ENCODE data around the gene GLA. TPM values are rescaled to one million over a fixed set of nuclear protein-coding genes. Genes with fewer than 3 reads are reported as not detected.

The GLA gene
- polyA plus RNA-seq: 10 to 100 TPM; 19.3 to 23.6 (median 22.7) TPM

DNA sequence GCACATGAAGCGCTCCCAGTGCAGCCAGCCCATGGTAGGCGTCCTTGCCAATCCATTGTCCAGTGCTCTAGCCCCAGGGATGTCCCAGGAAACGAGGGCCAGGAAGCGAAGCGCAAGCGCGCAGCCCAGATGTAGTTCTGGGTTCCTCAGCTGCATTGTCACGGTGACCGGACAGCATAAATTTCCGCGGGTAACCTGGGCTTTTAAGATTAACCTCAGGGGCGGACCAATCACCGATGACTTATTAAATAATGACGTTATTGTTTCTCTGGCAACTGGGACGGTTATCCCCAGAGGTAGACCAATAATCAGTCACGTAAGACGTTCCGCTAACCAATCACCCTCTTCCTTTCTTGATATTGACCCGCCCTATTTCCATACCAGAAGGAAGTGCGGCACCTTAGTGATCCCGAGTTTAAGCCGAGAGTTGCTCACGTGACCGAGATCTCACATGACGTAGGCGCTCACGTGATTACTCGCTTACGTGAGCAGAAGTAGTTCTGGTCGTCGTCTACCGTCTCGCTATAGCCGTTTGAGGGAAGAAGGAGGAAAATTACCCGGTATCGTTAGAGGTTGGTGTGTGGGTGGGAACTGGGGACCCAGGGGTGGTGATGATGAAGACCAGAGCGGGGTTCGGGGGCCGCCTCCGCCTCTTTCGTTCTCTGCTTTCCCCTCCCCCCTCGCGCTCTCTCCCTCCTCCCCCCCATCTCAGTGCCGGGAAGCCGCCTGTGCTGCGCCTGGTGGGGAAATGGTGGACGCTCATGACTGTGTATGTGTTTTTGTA lies at the start of gene GLA, which contains the start of gene HNRNPH2:
TSS of gene GLA (minus strand) at position 178 of the 784 bp plus-strand sequence. CDS start at position 156, 22 bp downstream.
TSS of gene HNRNPH2 (plus strand) at position 475 of the 784 bp plus-strand sequence. CDS start 3,767 bp downstream, outside the sequence.
- peaks cover 22 to 46% of the 10 kb centered on the region in 2 donors for H3K4me1 Mint-ChIP-seq
- H3K27me3 Mint-ChIP-seq (ENCODE audit: low read depth in 3 of 3): peaks cover 3 to 20% (median 10%) of the 10 kb centered on the region in 3 donors
- H3K27ac Mint-ChIP-seq: peak within 1 kb of the TSS; percentile 97 to 100 (median 100)
- H3K4me3 Mint-ChIP-seq: peak within 1 kb of the TSS; percentile 90 to 97 (median 91)
- no peaks in the 10 kb centered on the region for H3K9me3 Mint-ChIP-seq
- peak; percentile 87 to 92 (median 90) for DNase-seq
- no peaks in the 10 kb centered on the region for H3K36me3 Mint-ChIP-seq

DNA sequence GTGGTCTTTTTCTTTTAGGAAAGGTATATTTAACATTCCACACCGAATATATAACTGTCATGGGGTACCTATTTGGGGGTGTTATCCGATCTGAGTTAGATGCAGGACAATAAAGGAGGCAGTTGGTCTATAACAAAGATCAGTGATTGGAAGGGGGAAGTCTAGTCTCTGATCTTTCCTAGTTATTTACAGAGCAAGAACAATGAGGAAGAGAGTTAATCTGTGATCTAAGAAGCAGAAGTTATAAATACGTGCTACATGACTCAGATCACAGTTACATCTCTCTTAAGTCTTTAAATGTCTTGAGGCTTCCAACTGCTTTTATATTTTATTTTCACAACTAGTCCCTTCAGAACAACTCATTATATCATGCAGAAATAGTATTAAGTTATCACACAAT lies 44.3 kb upstream of the GLA start:
- H3K27me3 Mint-ChIP-seq (ENCODE audit: low read depth in 3 of 3): no peaks in the 10 kb centered on the region
- no peaks in the 10 kb centered on the region for H3K9me3 Mint-ChIP-seq
- peaks cover 9 to 34% (median 24%) of the 10 kb centered on the region in 3 donors for H3K36me3 Mint-ChIP-seq
- H3K4me1 Mint-ChIP-seq: no peaks in the 10 kb centered on the region
- no peak overlapping the region for H3K27ac Mint-ChIP-seq
- no peak for DNase-seq
- no peak overlapping the region for H3K4me3 Mint-ChIP-seq

DNA sequence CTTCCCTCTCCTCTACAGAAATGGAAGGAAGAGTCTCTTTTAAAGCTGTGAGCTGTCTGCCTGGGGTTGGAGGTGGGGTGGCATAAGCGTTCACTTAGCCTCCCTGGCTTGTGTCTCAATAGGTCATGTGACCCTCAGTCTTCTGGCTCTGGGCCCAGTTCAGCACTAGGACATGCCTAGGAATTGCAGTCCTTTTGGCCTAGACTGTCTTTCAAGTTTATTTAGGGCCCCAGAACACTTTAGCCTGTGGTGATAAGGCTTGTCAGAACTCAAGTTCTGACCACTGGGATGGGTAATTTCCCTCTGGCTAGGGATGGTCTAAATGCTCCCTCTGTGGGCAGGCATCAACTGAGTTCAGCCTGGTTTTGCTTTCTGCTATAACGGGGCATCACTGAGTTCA lies 43.2 kb upstream of the GLA start:
- Mint-ChIP-seq H3K27ac (no peak overlapping the region), H3K36me3 (peaks cover 9 to 32% (median 27%) of the 10 kb centered on the region in 3 donors), H3K4me3 (no peak overlapping the region), H3K9me3 (no peaks in the 10 kb centered on the region), H3K27me3 (ENCODE audit: low read depth in 3 of 3) (no peaks in the 10 kb centered on the region), H3K4me1 (no peaks in the 10 kb centered on the region)
- no peak for DNase-seq

DNA sequence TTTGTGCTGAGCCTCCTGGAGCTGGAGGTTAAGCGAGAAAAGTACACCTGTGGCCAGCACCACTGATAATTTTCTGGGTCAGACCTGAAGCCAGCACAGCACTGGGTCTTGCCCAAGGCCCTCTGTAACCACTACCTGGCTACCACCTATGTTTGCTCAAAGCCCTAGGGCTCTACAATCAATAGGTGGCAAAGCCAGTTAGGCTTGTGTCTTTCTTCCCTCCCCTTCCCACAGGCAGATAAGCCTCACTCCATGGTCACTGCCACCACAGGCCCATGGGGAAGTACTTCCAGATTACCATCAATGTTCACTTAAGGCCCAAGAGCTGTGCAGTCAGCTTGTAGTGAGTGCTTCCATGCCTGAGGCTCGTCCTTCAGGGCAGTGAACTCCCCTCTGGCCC lies 42.4 kb upstream of the GLA start:
- no peak for DNase-seq
- Mint-ChIP-seq H3K36me3 (peaks cover 9 to 28% (median 22%) of the 10 kb centered on the region in 3 donors), H3K9me3 (no peaks in the 10 kb centered on the region), H3K4me1 (no peaks in the 10 kb centered on the region), H3K27me3 (ENCODE audit: low read depth in 3 of 3) (no peaks in the 10 kb centered on the region), H3K4me3 (no peak overlapping the region), H3K27ac (no peak overlapping the region)

DNA sequence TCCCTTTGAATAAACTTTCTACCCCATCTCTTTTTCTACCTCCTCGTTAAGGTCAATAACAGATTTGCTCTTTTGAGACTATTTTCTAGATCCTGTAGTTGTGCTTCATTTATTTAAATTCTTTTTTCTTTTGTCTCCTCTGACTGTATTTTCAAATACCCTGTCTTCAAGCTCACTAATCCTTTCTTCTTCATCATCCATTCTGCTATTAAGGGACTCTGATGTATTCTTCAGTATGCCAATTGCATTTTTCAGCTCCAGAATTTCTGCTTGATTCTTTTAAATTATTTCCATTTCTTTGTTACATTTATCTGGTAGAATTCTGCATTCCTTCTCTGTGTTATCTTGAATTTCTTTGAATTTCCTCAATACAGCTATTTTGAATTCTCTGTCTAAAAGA lies 41.6 kb upstream of the GLA start:
- Mint-ChIP-seq H3K27ac (no peak overlapping the region), H3K36me3 (peaks cover 9 to 28% (median 21%) of the 10 kb centered on the region in 3 donors), H3K4me1 (no peaks in the 10 kb centered on the region), H3K9me3 (no peaks in the 10 kb centered on the region), H3K27me3 (ENCODE audit: low read depth in 3 of 3) (no peaks in the 10 kb centered on the region), H3K4me3 (no peak overlapping the region)
- no peak for DNase-seq

DNA sequence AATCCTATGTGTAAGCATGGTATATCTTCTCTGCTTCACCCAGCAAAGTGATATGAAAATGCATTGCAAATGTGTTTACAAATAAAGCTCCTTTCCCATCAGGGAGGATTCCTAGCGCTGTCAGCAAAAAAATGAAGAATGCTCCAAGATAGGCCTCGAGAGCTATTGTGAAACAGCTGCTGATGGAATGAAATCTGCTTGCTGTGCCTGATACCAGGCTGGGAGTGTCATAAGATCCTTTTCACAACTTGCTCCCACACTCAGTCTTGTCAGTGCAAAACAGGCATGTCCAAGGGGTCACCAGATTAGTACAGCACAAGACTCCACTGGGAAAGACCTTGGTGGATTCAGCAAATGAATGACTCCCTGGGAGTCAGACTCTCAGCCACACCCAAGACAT lies 34.4 kb upstream of the GLA start:
- H3K36me3 Mint-ChIP-seq: peaks cover 0 to 32% (median 29%) of the 10 kb centered on the region in 3 donors
- peaks cover 0 to 5% (median 0%) of the 10 kb centered on the region in 3 donors for H3K27me3 Mint-ChIP-seq (ENCODE audit: low read depth in 3 of 3)
- DNase-seq: no peak
- no peak overlapping the region for H3K27ac Mint-ChIP-seq
- H3K4me3 Mint-ChIP-seq: no peak overlapping the region
- peaks cover 6 to 10% of the 10 kb centered on the region in 2 donors for H3K4me1 Mint-ChIP-seq
- no peaks in the 10 kb centered on the region for H3K9me3 Mint-ChIP-seq

DNA sequence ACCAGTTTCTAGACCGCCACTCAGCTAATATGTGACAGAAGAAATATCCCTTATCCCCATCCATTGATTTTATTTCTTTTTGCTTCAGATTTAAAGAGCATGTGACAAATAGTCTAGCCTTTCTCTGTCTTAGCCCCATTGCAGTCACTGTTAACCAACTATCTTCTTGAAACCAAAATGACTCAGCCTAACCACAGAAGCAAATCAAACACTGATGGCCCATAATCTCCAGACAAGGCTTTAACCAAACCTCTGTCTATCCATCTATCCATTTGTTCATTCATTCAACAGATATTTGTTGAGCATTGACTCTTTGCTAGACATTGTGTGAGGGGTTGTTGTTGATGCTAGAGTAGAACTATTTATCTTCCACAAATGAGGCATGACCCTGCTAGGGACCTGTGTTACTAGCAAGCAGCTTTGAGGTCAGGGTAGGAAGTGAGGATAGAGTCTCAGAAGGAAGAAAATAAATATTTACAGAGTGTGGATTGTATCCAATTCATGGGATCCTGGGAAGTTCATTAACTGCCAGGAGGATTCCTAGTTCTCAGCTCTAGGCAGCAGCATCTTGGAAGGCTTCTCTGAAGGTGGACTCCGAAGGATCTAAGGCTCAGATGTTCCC lies 22.8 kb upstream of the GLA start:
- Mint-ChIP-seq H3K36me3 (peaks cover 8 to 24% (median 19%) of the 10 kb centered on the region in 3 donors), H3K4me1 (no peaks in the 10 kb centered on the region), H3K9me3 (no peaks in the 10 kb centered on the region), H3K27ac (peak overlapping the region in 1 of 6 donors; percentile 47), H3K27me3 (ENCODE audit: low read depth in 3 of 3) (peaks cover 0 to 4% (median 3%) of the 10 kb centered on the region in 3 donors), H3K4me3 (no peak overlapping the region)
- no peak for DNase-seq

DNA sequence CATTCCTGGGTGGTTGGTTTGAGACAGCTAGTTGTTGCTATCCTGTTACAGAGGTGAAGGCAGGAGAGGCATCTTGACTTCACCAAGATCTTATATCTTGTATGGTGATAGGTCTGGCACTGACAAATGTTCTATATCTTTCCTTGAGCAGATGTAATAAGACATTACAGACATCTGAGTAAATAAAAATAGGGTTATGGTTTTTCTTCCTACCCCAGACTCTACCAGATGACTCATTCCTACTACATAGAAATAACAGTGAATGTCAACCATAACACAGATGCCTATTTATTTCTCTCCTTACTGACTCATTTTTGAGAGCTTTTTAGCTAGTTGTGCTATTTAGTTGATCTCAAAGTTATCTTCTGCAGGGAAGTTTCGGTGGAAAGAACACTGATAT lies 22.2 kb upstream of the GLA start:
- Mint-ChIP-seq H3K27me3 (ENCODE audit: low read depth in 3 of 3) (peaks cover 0 to 5% (median 3%) of the 10 kb centered on the region in 3 donors), H3K4me1 (no peaks in the 10 kb centered on the region), H3K9me3 (no peaks in the 10 kb centered on the region), H3K36me3 (peaks cover 8 to 28% (median 21%) of the 10 kb centered on the region in 3 donors), H3K4me3 (no peak overlapping the region), H3K27ac (no peak overlapping the region)
- DNase-seq: no peak

DNA sequence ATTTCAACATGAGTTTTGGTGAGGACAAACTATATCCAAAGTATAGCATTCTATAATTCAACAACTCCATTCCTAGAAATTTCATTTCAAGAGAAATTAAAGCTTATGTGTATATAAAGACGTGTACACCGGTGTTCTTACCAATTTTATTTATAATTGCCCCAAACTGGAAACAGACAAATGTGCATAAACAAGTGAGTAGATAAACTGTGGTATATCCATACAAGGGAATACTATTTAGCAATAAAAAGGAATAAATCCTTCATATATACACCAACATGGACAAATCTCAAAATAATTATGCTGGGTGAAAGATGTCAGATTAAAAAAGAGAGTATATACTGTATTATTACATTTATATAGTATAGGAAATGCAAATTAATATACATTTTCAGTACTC lies 20.2 kb upstream of the GLA start:
- DNase-seq: no peak
- H3K27me3 Mint-ChIP-seq (ENCODE audit: low read depth in 3 of 3): peaks cover 0 to 5% (median 3%) of the 10 kb centered on the region in 3 donors
- no peaks in the 10 kb centered on the region for H3K9me3 Mint-ChIP-seq
- no peak overlapping the region for H3K27ac Mint-ChIP-seq
- no peaks in the 10 kb centered on the region for H3K4me1 Mint-ChIP-seq
- peaks cover 8 to 29% (median 26%) of the 10 kb centered on the region in 3 donors for H3K36me3 Mint-ChIP-seq
- no peak overlapping the region for H3K4me3 Mint-ChIP-seq

DNA sequence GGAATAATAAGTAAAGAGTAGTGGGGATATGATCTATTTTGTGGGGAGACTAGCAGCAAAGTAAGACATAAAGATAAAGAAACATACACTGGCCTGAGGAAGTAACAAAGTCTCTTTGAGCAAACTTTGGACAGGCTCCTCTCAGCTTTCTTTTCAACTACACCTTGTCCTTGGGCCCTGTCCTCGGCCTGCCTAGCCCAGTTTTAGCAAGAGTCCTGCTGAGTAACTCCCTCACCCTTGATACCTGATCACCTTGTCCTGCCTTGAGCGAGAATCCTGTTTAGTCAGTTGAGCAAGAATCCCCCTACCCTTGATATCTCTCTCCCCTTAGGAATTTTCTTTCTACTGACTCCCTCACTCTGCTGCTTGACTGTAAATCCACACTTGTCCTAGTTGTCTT lies 11.8 kb upstream of the GLA start:
- Mint-ChIP-seq H3K4me3 (peak overlapping the region; percentile 58 to 91 (median 90)), H3K36me3 (peaks cover 0 to 6% (median 0%) of the 10 kb centered on the region in 3 donors)

DNA sequence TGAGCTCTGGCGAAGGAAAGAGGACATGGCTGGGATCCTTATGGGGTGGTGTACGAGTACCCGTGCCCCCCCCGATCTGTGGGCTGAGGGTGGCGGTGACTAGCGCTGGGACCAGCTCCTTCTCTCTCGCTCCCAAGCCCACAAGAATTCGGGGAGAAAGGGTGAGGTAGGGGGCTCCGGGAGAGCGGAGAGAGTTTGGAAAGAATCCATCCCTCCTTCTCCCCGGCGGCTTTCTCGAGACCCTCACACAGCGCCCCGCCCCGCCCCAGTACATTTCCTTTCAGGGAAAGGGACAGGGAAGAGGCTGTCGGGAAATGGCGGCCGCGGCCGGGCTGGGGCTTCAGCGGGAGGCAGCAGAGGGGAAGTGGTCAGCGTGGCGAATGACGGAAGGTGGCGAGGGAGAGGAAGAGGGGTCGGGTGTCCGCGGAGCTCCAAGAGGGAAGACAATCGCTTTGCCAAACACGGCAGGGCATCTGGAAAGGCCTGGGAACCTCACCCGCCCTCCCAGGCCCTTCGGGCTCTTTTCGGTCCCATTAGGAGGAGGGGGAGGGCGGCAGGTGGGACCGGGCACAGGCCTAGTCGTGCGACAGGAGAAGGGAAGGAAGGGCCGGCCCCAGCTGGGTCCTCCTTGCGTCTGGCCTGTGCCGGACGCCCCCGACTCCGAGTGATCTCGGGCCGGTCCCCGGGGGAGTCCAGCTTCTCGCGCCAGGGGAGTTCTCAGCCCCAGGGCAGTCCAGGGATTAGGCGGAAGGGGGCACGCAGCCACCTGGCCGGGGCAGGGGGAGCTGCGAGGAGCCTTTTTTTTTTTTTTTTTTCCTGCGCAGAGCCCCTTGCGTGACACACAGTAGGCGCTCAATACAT lies 10.5 kb upstream of the GLA start:
- Mint-ChIP-seq H3K9me3 (no peaks in the 10 kb centered on the region), H3K36me3 (peaks cover 0 to 6% (median 0%) of the 10 kb centered on the region in 3 donors)

More for the DNA sequence above, 11.8 kb upstream of the GLA start:
- Mint-ChIP-seq H3K9me3 (no peaks in the 10 kb centered on the region), H3K27me3 (ENCODE audit: low read depth in 3 of 3) (peaks cover 3 to 10% (median 5%) of the 10 kb centered on the region in 3 donors), H3K4me1 (peaks cover 19 to 28% of the 10 kb centered on the region in 2 donors), H3K27ac (peak overlapping the region; percentile 43 to 94 (median 66))
- DNase-seq: no peak

DNA sequence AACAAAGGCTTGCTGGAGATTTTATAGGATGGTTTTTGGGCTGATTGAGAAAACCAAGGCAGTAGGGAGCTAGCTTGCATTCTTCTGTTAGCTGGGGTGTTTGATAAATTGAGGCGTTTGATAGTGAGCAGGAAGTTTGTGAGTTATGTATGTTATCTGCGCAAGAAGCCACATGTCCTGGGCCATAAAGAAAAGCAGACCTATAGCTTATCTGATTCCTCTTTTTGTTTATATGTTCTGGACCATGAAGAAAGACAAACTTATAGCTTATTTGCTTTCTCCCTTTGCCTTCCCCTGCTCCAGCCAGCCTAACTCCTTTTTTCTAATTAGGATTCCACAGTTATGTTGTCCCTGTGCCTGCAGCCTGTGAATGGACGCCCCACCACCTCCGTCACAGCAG lies 9.5 kb upstream of the GLA start:
- H3K9me3 Mint-ChIP-seq: no peaks in the 10 kb centered on the region
- DNase-seq: no peak
- H3K27ac Mint-ChIP-seq: peak overlapping the region; percentile 87 to 98 (median 93)
- peaks cover 3 to 10% (median 5%) of the 10 kb centered on the region in 3 donors for H3K27me3 Mint-ChIP-seq (ENCODE audit: low read depth in 3 of 3)
- H3K36me3 Mint-ChIP-seq: peaks cover 0 to 4% (median 0%) of the 10 kb centered on the region in 3 donors
- H3K4me3 Mint-ChIP-seq: peak overlapping the region; percentile 84 to 93 (median 91)
- peaks cover 19 to 35% of the 10 kb centered on the region in 2 donors for H3K4me1 Mint-ChIP-seq

More for the DNA sequence above, 10.5 kb upstream of the GLA start:
- Mint-ChIP-seq H3K27me3 (ENCODE audit: low read depth in 3 of 3) (peaks cover 3 to 10% (median 5%) of the 10 kb centered on the region in 3 donors), H3K4me3 (peak overlapping the region; percentile 84 to 93 (median 91)), H3K4me1 (peaks cover 19 to 29% of the 10 kb centered on the region in 2 donors), H3K27ac (peak overlapping the region; percentile 87 to 98 (median 93))
- peak; percentile 64 to 66 (median 65) for DNase-seq

DNA sequence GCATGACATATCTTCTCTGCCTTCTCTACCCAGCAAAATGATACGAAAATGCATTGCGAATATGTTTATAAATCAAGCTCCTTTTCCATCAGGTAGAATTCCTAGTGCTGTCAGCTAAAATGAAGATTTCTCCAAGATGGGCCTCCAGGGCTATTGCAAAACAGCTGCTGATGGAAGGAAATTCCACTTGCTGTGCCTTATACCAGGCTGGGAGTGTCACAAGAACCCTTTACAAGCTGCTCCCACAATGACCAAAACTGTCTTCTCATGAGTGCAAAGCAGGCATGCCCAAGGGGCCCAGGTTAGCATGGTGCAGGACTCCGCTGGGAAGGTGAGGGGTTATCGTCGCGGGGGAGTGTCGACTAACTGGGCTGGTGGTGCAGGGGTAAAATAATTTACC lies 9.0 kb upstream of the GLA start:
- DNase-seq: no peak
- Mint-ChIP-seq H3K27me3 (ENCODE audit: low read depth in 3 of 3) (peaks cover 3 to 10% (median 5%) of the 10 kb centered on the region in 3 donors), H3K4me1 (peaks cover 19 to 40% of the 10 kb centered on the region in 2 donors), H3K9me3 (no peaks in the 10 kb centered on the region), H3K4me3 (peak overlapping the region in 2 of 5 donors; percentile 90 to 91), H3K27ac (peak overlapping the region in 5 of 6 donors; percentile 41 to 96 (median 89)), H3K36me3 (peaks cover 0 to 3% (median 0%) of the 10 kb centered on the region in 3 donors)
